Ramos (cell line): Measurements from ENCODE around the gene ZP1.

Experiments used
- in situ Hi-C: fragments of 300-500 bp; cut with MboI; formaldehyde crosslinking; loops from one replicate; pipeline ENCODE4 v1.14.3; 2022; ENCODE audit warnings: low sequenced_read_pairs; ENCODE audit not compliant: unreplicated experiment

The ZP1 gene

GRCh38 chr11:60844045-60844869, 23.1 kb upstream of the ZP1 start:
- in situ Hi-C loops, result no loop called here

- in situ Hi-C loops, result no loop called here
Measured at GRCh38 chr11:60844870-60845221, 22.5 kb upstream of the ZP1 start.

GRCh38 chr11:60845338-60845737, 22.0 kb upstream of the ZP1 start:
- in situ Hi-C loops, result no loop called here

DNA sequence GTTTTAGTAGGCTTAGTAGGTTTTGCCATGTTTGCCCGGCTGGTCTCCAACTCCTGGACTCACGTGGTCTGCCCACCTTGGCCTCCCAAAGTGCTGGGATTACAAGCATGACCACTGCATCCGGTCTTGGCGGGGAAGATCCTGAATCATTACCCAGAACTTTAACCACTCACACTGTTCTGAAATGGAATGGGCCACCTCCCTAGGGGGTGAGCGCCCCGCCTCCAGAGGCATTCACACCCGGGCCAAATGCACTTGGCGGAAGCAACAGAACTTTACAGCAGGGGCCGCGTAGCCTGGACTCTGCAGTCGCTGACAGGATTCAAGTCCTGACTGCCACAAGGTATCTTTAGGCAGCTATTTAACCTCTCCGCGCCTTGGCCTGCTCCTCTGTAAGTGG, 20.1 kb upstream of the ZP1 start:
- in situ Hi-C loops, result no loop called here

- in situ Hi-C loops, result no loop called here
Measured at GRCh38 chr11:60847896-60848295, 19.4 kb upstream of the ZP1 start.

GRCh38 chr11:60848714-60849151, 18.6 kb upstream of the ZP1 start:
- in situ Hi-C loops, result no loop called here

DNA sequence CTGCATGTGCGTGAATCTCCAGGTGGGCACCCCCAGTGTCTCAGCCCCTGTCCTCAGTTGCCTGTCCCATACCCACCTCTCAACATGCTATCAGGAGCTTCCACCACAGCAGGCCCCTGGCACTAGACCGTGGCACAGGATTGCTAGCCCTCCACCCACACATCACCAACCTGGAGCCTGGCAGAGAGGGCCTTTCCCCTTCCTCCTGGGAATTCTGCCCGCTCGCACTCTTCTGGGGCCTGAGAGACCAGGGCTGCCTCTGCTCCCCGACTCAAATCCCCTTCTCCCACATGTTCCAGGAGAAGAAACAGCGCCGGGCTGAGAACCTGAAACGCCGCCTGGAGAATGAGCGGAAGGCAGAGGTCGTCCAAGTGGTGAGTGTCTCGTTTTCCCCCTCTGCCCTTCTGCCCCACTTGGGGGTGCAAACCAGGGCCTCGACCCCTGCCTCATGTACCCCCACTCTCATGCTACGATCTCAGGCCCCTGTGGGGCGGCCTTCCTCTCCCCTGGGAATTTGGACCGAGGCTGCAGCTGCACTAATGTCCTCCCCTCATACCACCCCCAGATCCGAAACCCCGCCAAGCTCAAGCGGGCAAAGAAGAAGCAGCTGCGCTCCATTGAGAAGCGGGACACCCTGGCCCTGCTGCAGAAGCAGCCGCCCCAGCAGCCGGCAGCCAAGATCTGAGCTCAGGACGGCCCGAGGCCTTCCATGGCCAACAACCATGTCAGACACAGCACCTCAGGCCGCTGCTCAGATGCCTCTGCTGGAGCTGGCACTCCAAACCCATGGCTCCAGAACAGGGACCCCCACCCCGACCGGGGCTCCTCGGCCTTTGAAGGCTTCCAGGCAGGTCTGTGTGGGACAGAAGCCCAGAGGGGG, 17.5 kb upstream of the ZP1 start:
- in situ Hi-C loops, result no loop called here

DNA sequence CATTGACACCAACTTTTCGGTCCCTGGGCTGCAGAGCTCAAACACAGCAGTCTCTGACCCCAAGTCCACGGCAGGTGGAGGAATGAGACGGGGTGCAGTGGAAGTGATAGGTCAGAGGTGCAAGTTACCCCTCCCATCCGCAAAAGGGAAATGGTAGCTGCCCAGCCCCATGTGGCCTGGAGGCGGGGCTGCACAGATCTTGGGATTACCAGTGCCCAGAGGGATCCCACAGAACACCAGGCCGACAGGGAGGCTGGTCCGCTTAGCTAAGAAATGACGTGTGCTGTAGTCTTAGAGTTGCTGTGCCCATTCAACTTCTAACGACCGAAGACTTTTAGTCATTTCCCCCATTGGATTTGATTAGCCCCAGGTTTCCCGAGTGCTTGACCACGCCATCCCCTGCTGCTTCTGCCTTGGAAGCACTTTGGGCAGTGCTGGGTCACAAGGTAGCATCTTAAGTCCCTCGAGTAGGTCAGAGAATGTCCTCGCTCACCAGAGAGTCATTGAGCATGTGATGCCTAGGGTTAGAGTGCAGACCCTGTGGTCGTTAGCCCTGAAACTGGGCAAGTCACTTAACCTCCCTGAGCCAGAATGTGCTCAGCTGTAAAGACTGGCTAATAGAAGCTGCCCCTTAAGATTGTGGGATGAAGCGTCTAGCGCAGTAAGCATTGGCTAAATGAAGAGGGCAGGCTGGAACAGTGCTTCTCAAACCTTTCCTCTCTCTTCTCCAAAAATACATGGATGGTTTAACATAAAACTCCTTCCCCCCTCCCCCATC, 15.8 kb upstream of the ZP1 start:
- in situ Hi-C loops, result no loop called here

- in situ Hi-C loops, result no loop called here
Measured at GRCh38 chr11:60852117-60852981, 15.0 kb upstream of the ZP1 start.

- in situ Hi-C loops, result no loop called here
Measured at GRCh38 chr11:60852982-60853950, 14.1 kb upstream of the ZP1 start.

GRCh38 chr11:60854140-60854846, 13.0 kb upstream of the ZP1 start:
- in situ Hi-C loops, result no loop called here

DNA sequence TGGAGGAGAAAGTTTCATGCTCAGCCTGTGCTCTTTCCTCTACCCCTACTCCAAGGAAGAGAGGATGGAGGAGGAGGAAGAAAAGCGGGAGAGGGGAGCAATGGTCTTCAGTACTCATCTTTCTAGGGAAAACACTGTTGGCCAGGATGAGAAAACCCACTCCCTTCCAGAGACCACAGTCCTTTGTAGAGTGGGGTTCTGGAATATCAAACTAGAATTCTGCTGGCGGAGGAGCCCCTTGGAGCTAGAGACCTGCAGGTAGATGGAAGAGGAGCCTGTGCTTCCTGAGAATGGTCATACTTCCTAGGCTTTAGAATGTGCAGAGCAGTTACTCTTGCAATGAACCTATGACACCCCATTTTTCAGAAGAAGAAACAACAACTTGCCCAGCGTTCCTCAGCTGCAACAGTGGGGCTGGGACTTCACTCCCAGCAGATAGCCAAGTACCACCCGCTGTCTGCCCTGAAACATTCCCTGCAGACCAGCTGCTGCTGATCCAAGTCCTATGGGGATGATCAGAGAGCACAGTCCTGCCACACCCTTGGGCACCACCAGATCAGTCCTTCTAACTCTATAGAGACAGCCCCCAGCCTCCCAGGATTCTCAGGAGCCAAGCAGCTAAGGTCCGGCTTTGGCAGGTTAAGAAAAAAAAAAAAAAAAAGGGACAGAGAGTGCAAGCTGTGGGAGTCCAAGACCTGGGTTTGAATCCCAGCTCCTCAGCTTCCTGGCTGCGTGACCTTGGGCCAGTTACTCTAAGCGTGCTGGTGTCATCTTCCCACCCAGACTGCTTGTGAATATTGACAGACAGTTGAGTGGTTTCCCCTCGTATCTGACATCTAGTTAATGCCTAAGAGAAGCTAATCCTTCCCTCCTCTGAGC, 12.3 kb upstream of the ZP1 start:
- in situ Hi-C loops, result no loop called here

- in situ Hi-C loops, result no loop called here
Measured at GRCh38 chr11:60855726-60856633, 11.4 kb upstream of the ZP1 start, which contains the start of gene PTGDR2. Gene PTGDR2, minus strand, starts transcription at chr11:60855950. Its CDS starts 2,228 bp downstream, at chr11:60853722.

GRCh38 chr11:60857378-60858232, 9.7 kb upstream of the ZP1 start:
- in situ Hi-C loops, result no loop called here

- in situ Hi-C loops, result no loop called here
Measured at GRCh38 chr11:60858236-60858635, 9.1 kb upstream of the ZP1 start.
